HCT116 (cell line): ENCODE results near the gene ZBTB47. TPM values are rescaled to one million over a fixed set of nuclear protein-coding genes. Genes with fewer than 3 reads are reported as not detected.

Experiments used
- ATAC-seq: fragments of 200-7000 bp; cut with Tn5 transposase; 2 replicates; pipeline ENCODE4 v1.9.1; 2020; ENCODE audit warnings: mild to moderate bottlenecking, moderate library complexity
- BruUV-seq: library from RNA; stranded (reverse); fragments of 400-500 nt; replicated peaks from 2 replicates; lab custom pipeline; 2021; lab: Mats Ljungman, UMichigan
- CTCF ChIA-PET: fragments of 300-600 bp; sonication (Branson Sonifier 250); formaldehyde crosslinking; loops from one replicate; lab custom pipeline; 2021; ENCODE audit warnings: antibody characterized with exemption; lab: Charles Lee
- POLR2A ChIA-PET: fragments of 300-600, 350-600 bp; sonication (Branson Sonifier 250); formaldehyde crosslinking; loops from one replicate; lab custom pipeline; 2021; ENCODE audit warnings: antibody characterized with exemption; lab: Charles Lee
- RAD21 ChIA-PET, 2 experiments: fragments of 300-600 bp; sonication (Branson Sonifier 250); formaldehyde crosslinking; loops; one replicate each; lab custom pipeline; 2023; ENCODE audit warnings: low total read pairs in 2 of 2; ENCODE audit not compliant: uncharacterized antibody in 2 of 2, unreplicated experiment in 2 of 2, low non-redundant PET in 1 of 2; lab: Charles Lee
- DNase-seq: peaks from one replicate; pipeline ENCODE4 v3.0.0-alpha.2; 2010; ENCODE audit warnings: low read depth, low spot score
- H2AFZ ChIP-seq: fragments of 200-600 bp; shearing (Covaris generic), sonication (generic); 2 replicates; pipeline ENCODE4 v1.6.1; 2017; ENCODE audit warnings: low read depth, mixed run types, mixed read lengths, antibody characterized with exemption, low read length; ENCODE audit not compliant: poor library complexity, severe bottlenecking
- H3K27ac ChIP-seq: 2 replicates; pipeline ENCODE4 v1.5.1; 2012; ENCODE audit warnings: low read depth, low read length
- H3K27me3 ChIP-seq: fragments of 200-600 bp; sonication (generic); 2 replicates; pipeline ENCODE4 v1.6.1; 2016; ENCODE audit warnings: mixed run types, low read length, mixed read lengths; ENCODE audit not compliant: insufficient read depth
- H3K36me3 ChIP-seq, 2 experiments: fragments of 200-500 bp in 1 of 2; fragments of 200-600 bp in 1 of 2; sonication (Bioruptor generic) in 1 of 2; sonication (generic) in 1 of 2; 2 replicates each; pipeline versions ENCODE4 v1.5.1 to v1.6.1; 2014 to 2016; ENCODE audit warnings: low read length in 2 of 2, inconsistent platforms in 1 of 2, mixed read lengths in 1 of 2, mixed run types in 1 of 2; ENCODE audit not compliant: insufficient read depth in 2 of 2, control insufficient read depth in 1 of 2
- H3K4me1 ChIP-seq, 2 experiments: fragments of 200-600 bp in 1 of 2; sonication (generic) in 1 of 2; 2 replicates each; pipeline versions ENCODE4 v1.5.1 to v1.6.1; 2012 to 2017; ENCODE audit warnings: low read length in 2 of 2, inconsistent platforms in 1 of 2, mild to moderate bottlenecking in 1 of 2, mixed read lengths in 1 of 2, mixed run types in 1 of 2, moderate library complexity in 1 of 2; ENCODE audit not compliant: insufficient read depth in 2 of 2, control insufficient read depth in 1 of 2
- H3K4me2 ChIP-seq: fragments of 200-600 bp; sonication (generic); 2 replicates; pipeline ENCODE4 v1.6.1; 2017; ENCODE audit warnings: mixed run types, low read length, mixed read lengths
- H3K4me3 ChIP-seq, 2 experiments: fragments of 200-600 bp in 1 of 2; sonication (generic) in 1 of 2; replicated peaks in 1 of 2; 2 replicates each; pipeline ENCODE4 v1.5.1; 2011 to 2016; ENCODE audit warnings: low read length in 2 of 2, control low read depth in 1 of 2, low read depth in 1 of 2, mild to moderate bottlenecking in 1 of 2, mixed read lengths in 1 of 2, mixed run types in 1 of 2
- H3K79me2 ChIP-seq: fragments of 200-600 bp; sonication (generic); 2 replicates; pipeline ENCODE4 v1.6.1; 2017; ENCODE audit warnings: mild to moderate bottlenecking, mixed run types, low read length, moderate library complexity, mixed read lengths; ENCODE audit not compliant: insufficient read depth
- H3K9ac ChIP-seq: fragments of 200-600 bp; sonication (generic); 2 replicates; pipeline ENCODE4 v1.6.1; 2016; ENCODE audit warnings: low read length, mixed read lengths
- H3K9me2 ChIP-seq: fragments of 200-600 bp; sonication (generic), shearing (Covaris generic); 2 replicates; pipeline ENCODE4 v1.6.1; 2017; ENCODE audit warnings: mixed run types, mild to moderate bottlenecking, moderate library complexity; ENCODE audit not compliant: insufficient read depth
- H3K9me3 ChIP-seq, 2 experiments: fragments of 200-500 bp in 1 of 2; fragments of 200-600 bp in 1 of 2; sonication (Bioruptor generic) in 1 of 2; sonication (generic) in 1 of 2; 2 replicates each; pipeline ENCODE4 v1.6.1; 2014 to 2017; ENCODE audit warnings: low read length in 2 of 2, mixed read lengths in 2 of 2, inconsistent platforms in 1 of 2, low read depth in 1 of 2, mild to moderate bottlenecking in 1 of 2, mixed run types in 1 of 2, moderate library complexity in 1 of 2; ENCODE audit not compliant: control insufficient read depth in 1 of 2, insufficient read depth in 1 of 2
- H4K20me1 ChIP-seq: fragments of 200-600 bp; sonication (generic), shearing (Covaris generic); 2 replicates; pipeline ENCODE4 v1.6.1; 2017; ENCODE audit warnings: mixed run types, mild to moderate bottlenecking, moderate library complexity; ENCODE audit not compliant: insufficient read depth
- EGR1 ChIP-seq: IDR thresholded peaks from 2 replicates; pipeline ENCODE4 v1.6.1; 2012; ENCODE audit warnings: low read depth
- EZH2phosphoT487 ChIP-seq: fragments of 200-600 bp; IDR thresholded peaks from 2 replicates; pipeline ENCODE4 v1.6.1; 2018; ENCODE audit warnings: antibody characterized with exemption, borderline replicate concordance
- SIN3A ChIP-seq: IDR thresholded peaks from 2 replicates; pipeline ENCODE4 v1.6.1; 2012; ENCODE audit warnings: low read depth
- SRF ChIP-seq: IDR thresholded peaks from 2 replicates; pipeline ENCODE4 v1.6.1; 2012; ENCODE audit warnings: low read depth
- YY1 ChIP-seq: IDR thresholded peaks from 2 replicates; pipeline ENCODE4 v1.6.1; 2011; ENCODE audit warnings: low read length, low read depth, moderate library complexity, mild to moderate bottlenecking; ENCODE audit not compliant: insufficient replicate concordance; ENCODE audit errors: extremely low read depth
- ZFX ChIP-seq: fragments of 450-650 bp; IDR thresholded peaks from 2 replicates; pipeline ENCODE4 v1.6.1; 2017
- intact Hi-C: fragments of 100-400 bp; cut with micrococcal nuclease; formaldehyde crosslinking; loops from 2 replicates; pipeline ENCODE4 v1.10.0; 2022
- total RNA-seq: library from RNA; stranded (reverse); gene quantifications from one replicate; pipeline ENCODE4 v1.2.1, GENCODE V29; 2021; ENCODE audit not compliant: unreplicated experiment
- TF ChIP-seq, protein P1 (sequence below): IDR thresholded peaks from 2 replicates; pipeline ENCODE4 v1.6.1; 2012; ENCODE audit warnings: low read depth

ZBTB47 gene
- total RNA-seq, 1 experiment from 2014 or later = 6.3 TPM

DNA sequence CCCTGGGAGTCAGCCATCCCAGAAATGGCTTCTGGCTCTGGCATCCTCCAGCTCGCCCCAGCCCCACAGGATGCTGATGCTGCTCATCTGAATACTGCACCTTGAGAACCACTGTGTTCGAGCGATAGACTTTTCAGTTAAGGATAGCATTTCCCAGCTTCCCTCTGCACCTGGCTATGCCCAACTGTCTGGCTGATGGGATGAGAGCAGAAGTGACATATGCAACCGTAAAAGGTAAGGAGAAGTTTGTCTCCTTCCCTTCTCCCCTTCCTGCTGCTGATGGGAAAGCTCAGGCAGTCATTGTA, 58.8 kb downstream of the ZBTB47 start:
- ChIA-PET POLR2A (no interaction called here), RAD21 (no interaction called here), CTCF (no interaction called here)
- Histone ChIP-seq H3K9ac (no peak overlapping the region), H3K36me3 (no peaks in the 10 kb centered on the region), H4K20me1 (no peaks in the 10 kb centered on the region), H3K9me3 (no peaks in the 10 kb centered on the region), H3K4me1 (no peaks in the 10 kb centered on the region), H3K4me2 (no peak overlapping the region), H2AFZ (no peak overlapping the region), H3K79me2 (no peaks in the 10 kb centered on the region), H3K27me3 (no peaks in the 10 kb centered on the region), H3K27ac (no peak overlapping the region), H3K9me2 (no peaks in the 10 kb centered on the region), H3K4me3 (no peak overlapping the region)
- BruUV-seq = no TSS peak
- ATAC-seq (no peak), DNase-seq (no peak)
- TF ChIP-seq, protein P1, sequence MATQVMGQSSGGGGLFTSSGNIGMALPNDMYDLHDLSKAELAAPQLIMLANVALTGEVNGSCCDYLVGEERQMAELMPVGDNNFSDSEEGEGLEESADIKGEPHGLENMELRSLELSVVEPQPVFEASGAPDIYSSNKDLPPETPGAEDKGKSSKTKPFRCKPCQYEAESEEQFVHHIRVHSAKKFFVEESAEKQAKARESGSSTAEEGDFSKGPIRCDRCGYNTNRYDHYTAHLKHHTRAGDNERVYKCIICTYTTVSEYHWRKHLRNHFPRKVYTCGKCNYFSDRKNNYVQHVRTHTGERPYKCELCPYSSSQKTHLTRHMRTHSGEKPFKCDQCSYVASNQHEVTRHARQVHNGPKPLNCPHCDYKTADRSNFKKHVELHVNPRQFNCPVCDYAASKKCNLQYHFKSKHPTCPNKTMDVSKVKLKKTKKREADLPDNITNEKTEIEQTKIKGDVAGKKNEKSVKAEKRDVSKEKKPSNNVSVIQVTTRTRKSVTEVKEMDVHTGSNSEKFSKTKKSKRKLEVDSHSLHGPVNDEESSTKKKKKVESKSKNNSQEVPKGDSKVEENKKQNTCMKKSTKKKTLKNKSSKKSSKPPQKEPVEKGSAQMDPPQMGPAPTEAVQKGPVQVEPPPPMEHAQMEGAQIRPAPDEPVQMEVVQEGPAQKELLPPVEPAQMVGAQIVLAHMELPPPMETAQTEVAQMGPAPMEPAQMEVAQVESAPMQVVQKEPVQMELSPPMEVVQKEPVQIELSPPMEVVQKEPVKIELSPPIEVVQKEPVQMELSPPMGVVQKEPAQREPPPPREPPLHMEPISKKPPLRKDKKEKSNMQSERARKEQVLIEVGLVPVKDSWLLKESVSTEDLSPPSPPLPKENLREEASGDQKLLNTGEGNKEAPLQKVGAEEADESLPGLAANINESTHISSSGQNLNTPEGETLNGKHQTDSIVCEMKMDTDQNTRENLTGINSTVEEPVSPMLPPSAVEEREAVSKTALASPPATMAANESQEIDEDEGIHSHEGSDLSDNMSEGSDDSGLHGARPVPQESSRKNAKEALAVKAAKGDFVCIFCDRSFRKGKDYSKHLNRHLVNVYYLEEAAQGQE = no peak
- intact Hi-C loops = no loop called here

DNA sequence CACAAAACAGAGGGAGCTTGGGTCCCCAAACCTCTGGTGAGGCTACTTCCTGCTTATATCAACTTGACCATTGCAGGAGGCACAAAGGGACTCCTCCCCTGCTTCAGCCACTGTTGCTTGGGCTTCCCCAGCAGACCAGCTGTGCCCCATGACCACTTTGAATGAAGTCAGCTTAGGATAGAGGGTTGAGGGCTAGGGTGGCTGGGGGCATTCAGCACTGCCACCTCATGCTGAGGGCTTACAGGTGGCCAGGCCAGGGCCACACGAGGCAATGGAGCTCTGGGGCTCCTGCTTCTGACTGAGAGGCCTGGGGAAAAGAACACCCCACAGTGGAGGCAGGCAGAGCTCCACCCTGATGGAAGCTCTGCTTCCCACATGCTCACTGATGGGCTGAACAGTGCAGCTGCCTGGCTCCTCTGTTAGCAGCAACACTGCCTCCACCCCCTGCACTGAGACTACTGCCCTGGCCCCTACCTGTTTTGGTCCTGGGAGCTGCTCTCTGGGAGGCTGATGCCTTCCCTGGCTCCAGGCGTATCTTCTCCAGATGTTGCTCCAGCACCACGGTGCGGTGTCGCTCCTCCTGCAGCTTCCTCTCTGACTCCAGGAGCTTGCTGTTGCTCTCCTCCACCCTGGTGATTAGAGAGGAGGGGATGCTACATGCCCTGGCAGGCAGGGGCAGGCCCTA, 59.3 kb downstream of the ZBTB47 start:
- POLR2A ChIA-PET = no interaction called here

More for the DNA sequence above, 59.3 kb downstream of the ZBTB47 start:
- no peaks in the 10 kb centered on the region for H3K36me3 ChIP-seq
- H3K9me3 ChIP-seq = no peaks in the 10 kb centered on the region
- no peak for ATAC-seq
- H3K27ac ChIP-seq = no peak overlapping the region
- no peak overlapping the region for H3K4me3 ChIP-seq
- H4K20me1 ChIP-seq = no peaks in the 10 kb centered on the region
- no peak for DNase-seq
- H3K9ac ChIP-seq = no peak overlapping the region
- H3K4me1 ChIP-seq = no peaks in the 10 kb centered on the region
- TF ChIP-seq EGR1 (no peak), EZH2phosphoT487 (no peak), SIN3A (no peak), YY1 (no peak), ZFX (no peak), SRF (no peak)
- ChIA-PET RAD21 (no interaction called here), CTCF (no interaction called here)
- BruUV-seq = no TSS peak
- H3K27me3 ChIP-seq = no peaks in the 10 kb centered on the region
- intact Hi-C loops = no loop called here
- no peaks in the 10 kb centered on the region for H3K9me2 ChIP-seq
- H3K79me2 ChIP-seq = no peaks in the 10 kb centered on the region
- H3K4me2 ChIP-seq = no peak overlapping the region
- no peak overlapping the region for H2AFZ ChIP-seq
